ENCODE results near the gene LUC7L2. TPM values are rescaled to one million over a fixed set of nuclear protein-coding genes. Genes with fewer than 3 reads are reported as not detected.

The LUC7L2 gene
- total RNA-seq, 1 experiment from 2014 or later: 81.2 TPM

DNA sequence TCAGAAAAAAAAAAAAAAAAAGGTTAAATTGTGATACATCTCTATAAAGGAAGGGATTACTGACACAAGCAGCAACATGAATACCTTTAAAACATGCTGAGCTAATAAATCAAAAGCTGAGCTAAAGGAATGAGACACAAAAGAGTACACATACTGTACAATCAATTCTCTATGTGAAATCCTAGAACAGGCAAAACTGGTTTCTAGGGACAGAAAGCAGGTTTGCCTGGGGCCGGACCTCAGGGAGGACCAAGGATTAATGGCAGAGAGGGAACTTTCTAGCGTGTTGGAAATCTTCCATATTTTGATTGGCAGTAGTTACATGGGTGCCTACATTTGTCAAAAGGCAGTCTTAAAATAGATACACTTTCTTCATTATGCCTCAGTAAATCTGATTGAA is 71.3 kb downstream of the LUC7L2 start:
- no peak overlapping the region for H2BK120ac ChIP-seq (ENCODE audit: low read depth, low read length, poor library complexity, severe bottlenecking)
- no peak overlapping the region for H4K8ac ChIP-seq (replicated peaks; ENCODE audit: insufficient read length, low read depth, low read length)
- no peak overlapping the region for H2AFZ ChIP-seq (ENCODE audit: low read length)
- no peak overlapping the region for H4K5ac ChIP-seq (ENCODE audit: insufficient read length, low read depth, low read length)
- no peaks in the 10 kb centered on the region for H3K9me3 Mint-ChIP-seq
- no peak overlapping the region for H3K56ac ChIP-seq (ENCODE audit: insufficient read length, low read depth, low read length)
- H3T11ph ChIP-seq (ENCODE audit: low read length): no peak overlapping the region
- TF ChIP-seq, protein P1, sequence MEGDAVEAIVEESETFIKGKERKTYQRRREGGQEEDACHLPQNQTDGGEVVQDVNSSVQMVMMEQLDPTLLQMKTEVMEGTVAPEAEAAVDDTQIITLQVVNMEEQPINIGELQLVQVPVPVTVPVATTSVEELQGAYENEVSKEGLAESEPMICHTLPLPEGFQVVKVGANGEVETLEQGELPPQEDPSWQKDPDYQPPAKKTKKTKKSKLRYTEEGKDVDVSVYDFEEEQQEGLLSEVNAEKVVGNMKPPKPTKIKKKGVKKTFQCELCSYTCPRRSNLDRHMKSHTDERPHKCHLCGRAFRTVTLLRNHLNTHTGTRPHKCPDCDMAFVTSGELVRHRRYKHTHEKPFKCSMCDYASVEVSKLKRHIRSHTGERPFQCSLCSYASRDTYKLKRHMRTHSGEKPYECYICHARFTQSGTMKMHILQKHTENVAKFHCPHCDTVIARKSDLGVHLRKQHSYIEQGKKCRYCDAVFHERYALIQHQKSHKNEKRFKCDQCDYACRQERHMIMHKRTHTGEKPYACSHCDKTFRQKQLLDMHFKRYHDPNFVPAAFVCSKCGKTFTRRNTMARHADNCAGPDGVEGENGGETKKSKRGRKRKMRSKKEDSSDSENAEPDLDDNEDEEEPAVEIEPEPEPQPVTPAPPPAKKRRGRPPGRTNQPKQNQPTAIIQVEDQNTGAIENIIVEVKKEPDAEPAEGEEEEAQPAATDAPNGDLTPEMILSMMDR (conservative IDR thresholded peaks at IDR 0.05): no peak
- no peak overlapping the region for H2BK15ac ChIP-seq (ENCODE audit: low read depth, low read length)
- H2AK5ac ChIP-seq (ENCODE audit: insufficient read length, low read length): no peak overlapping the region
- no peak overlapping the region for H3K18ac ChIP-seq (ENCODE audit: insufficient read length, low read depth, low read length)
- H3K9me3 ChIP-seq (ENCODE audit: control insufficient read depth, low read depth, low read length): no peaks in the 10 kb centered on the region
- no peak overlapping the region for H3K23ac ChIP-seq (ENCODE audit: insufficient read length, low read depth, low read length)
- no peak overlapping the region for H2BK5ac ChIP-seq (ENCODE audit: insufficient read length, low read length)
- no peak overlapping the region for H3K27ac Mint-ChIP-seq
- H3K9ac ChIP-seq (ENCODE audit: extremely low read depth, insufficient read length, low read length): no peak overlapping the region
- 0 out of 7 replicates have a peak, but pooled peaks cover 2 to 5% (median 4%) of the 10 kb centered on the region in 3 experiments for H3K36me3 Mint-ChIP-seq (ENCODE audit: insufficient read depth in 1 of 3, low read depth in 3 of 3)
- no peak overlapping the region for H3K27ac ChIP-seq (ENCODE audit: insufficient read length, low read depth, low read length)
- H3K79me2 ChIP-seq (ENCODE audit: insufficient read depth, low read length): no peaks in the 10 kb centered on the region
- H2BK12ac ChIP-seq (ENCODE audit: insufficient read length, low read depth, low read length): no peak overlapping the region
- no peaks in the 10 kb centered on the region for H4K20me1 ChIP-seq (ENCODE audit: control insufficient read depth, insufficient read depth, insufficient read length)
- no peak overlapping the region for H3K4me2 ChIP-seq (ENCODE audit: insufficient read depth, insufficient read length, low read length)
- no peak overlapping the region for H3K4me3 Mint-ChIP-seq
- no peak overlapping the region for H3K4ac ChIP-seq (ENCODE audit: low read depth, low read length)
- H3K4me1 ChIP-seq (ENCODE audit: insufficient read depth, low read length): no peaks in the 10 kb centered on the region
- H3K14ac ChIP-seq (ENCODE audit: insufficient read depth, low read length): no peak overlapping the region
- H2BK20ac ChIP-seq (ENCODE audit: low read depth, low read length, poor library complexity, severe bottlenecking): no peak overlapping the region
- H3K4me1 Mint-ChIP-seq: peaks cover 9 to 18% of the 10 kb centered on the region in 2 experiments
- no peaks in the 10 kb centered on the region for H3K27me3 Mint-ChIP-seq (ENCODE audit: low read depth)
- WGBS (ENCODE audit: extremely low coverage, insufficient read length, low lambda C conversion rate): no CpG with 5 or more reads among the region's 2 CpGs
- H3K27me3 ChIP-seq (ENCODE audit: insufficient read depth, low read length): no peaks in the 10 kb centered on the region
- H3K79me1 ChIP-seq (ENCODE audit: insufficient read depth, low read depth, low read length, poor library complexity, severe bottlenecking): no peaks in the 10 kb centered on the region
- no peaks in the 10 kb centered on the region for H3K23me2 ChIP-seq (ENCODE audit: insufficient read length, low read depth, low read length, poor library complexity, severe bottlenecking)
- no peak overlapping the region for H4K91ac ChIP-seq (ENCODE audit: insufficient read length, low read depth, low read length)
- no peak for DNase-seq
